CD4-positive, alpha-beta T cell treated with Interleukin-4 for 4 hours (primary cell): Measurements from ENCODE around the gene PTH1R.

Source experiments
- DNase-seq: peaks from one replicate; pipeline ENCODE4 v3.0.0-alpha.2; 2020

PTH1R gene

GRCh38 chr3:46934072-46934471 lies 56.6 kb downstream of the PTH1R start:
- no peak for DNase-seq

- DNase-seq, result no peak
Measured at GRCh38 chr3:46934498-46935167, 57.1 kb downstream of the PTH1R start.

GRCh38 chr3:46935168-46935858 lies 57.8 kb downstream of the PTH1R start:
- no peak for DNase-seq

GRCh38 chr3:46935989-46936558 lies 58.6 kb downstream of the PTH1R start:
- no peak for DNase-seq

GRCh38 chr3:46936733-46937250 lies 59.3 kb downstream of the PTH1R start:
- no peak for DNase-seq

GRCh38 chr3:46938118-46938517 lies 60.6 kb downstream of the PTH1R start:
- no peak for DNase-seq

GRCh38 chr3:46939578-46940445 lies 62.3 kb downstream of the PTH1R start:
- DNase-seq, result no peak

- no peak for DNase-seq
Measured at GRCh38 chr3:46942076-46942475, 64.6 kb downstream of the PTH1R start.

- no peak for DNase-seq
Measured at GRCh38 chr3:46942481-46943236, 65.1 kb downstream of the PTH1R start.

GRCh38 chr3:46943237-46944187 lies 66.0 kb downstream of the PTH1R start:
- DNase-seq, result no peak

GRCh38 chr3:46944191-46944590 lies 66.7 kb downstream of the PTH1R start:
- DNase-seq, result no peak

- no peak for DNase-seq
Measured at GRCh38 chr3:46946416-46946815, 68.9 kb downstream of the PTH1R start.

GRCh38 chr3:46946856-46947545 lies 69.5 kb downstream of the PTH1R start:
- peak; percentile 91 for DNase-seq

GRCh38 chr3:46947546-46947901 lies 70.0 kb downstream of the PTH1R start:
- no peak for DNase-seq

- DNase-seq, result peak; percentile 94
Measured at GRCh38 chr3:46947981-46948791, 70.7 kb downstream of the PTH1R start.

GRCh38 chr3:46948830-46949671 lies 71.5 kb downstream of the PTH1R start:
- peak; percentile 26 for DNase-seq

GRCh38 chr3:46950177-46950576 lies 72.7 kb downstream of the PTH1R start:
- DNase-seq, result no peak

- DNase-seq, result no peak
Measured at GRCh38 chr3:46950650-46951241, 73.2 kb downstream of the PTH1R start.
